ENCODE results near the gene GFRA4.

GFRA4 gene, protein sequence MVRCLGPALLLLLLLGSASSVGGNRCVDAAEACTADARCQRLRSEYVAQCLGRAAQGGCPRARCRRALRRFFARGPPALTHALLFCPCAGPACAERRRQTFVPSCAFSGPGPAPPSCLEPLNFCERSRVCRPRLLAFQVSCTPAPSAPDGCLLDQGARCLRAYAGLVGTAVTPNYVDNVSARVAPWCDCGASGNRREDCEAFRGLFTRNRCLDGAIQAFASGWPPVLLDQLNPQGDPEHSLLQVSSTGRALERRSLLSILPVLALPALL

DNA sequence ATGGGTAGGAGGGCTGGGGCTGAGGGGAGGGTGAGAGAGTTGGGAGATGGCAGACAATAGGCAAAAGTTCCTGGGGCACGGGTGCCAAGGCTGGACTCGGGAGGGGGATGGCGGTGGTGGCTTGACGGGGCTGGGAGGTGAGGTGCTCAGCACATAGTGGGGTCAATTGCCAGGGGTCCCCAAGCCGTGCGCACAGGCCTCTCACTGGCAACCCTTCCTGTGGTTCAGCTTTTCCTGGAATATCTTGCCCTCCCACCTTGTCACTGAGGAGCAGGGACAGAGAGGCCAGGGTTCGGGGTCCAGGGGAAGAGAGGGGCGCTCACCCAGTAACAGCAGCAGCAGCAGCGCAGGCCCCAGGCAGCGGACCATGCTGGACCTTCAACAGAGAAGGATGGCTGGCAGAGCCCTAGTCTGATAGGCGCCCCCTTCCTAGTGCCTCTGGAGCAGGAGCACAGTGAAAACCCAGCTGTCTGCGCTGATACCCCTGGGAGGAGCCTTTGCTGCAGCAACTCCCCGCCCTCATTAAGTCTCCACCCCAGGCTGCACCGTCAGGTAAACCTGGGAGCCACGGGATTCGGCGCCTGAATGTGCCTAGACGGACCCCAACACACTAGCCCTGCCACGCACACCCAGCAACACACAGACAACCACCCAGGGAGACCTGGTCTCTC lies at the start of gene GFRA4:
Gene GFRA4 (minus strand): TSS at position 369 of the 671 bp plus-strand sequence. CDS start 0 bp downstream, at position 369.
- no peak for DNase-seq (ENCODE audit: low read depth, low spot score)
- Histone ChIP-seq H3K4me3 (ENCODE audit: low read length) (no peak within 1 kb of the TSS), H3K9me3 (ENCODE audit: control insufficient read depth, insufficient read depth, low read length) (no peaks in the 10 kb centered on the region), H3K27me3 (ENCODE audit: control insufficient read depth, insufficient read depth, low read length) (peaks cover 27% of the 10 kb centered on the region), H3K27ac (ENCODE audit: low read length) (no peak within 1 kb of the TSS), H3K36me3 (ENCODE audit: control insufficient read depth, insufficient read depth, low read length) (no peaks in the 10 kb centered on the region), H3K4me1 (ENCODE audit: control insufficient read depth, insufficient read depth, low read length) (peaks cover 4% of the 10 kb centered on the region)
- no CpG with 5 or more reads among the region's 19 CpGs for WGBS (ENCODE audit: insufficient coverage, insufficient read length)

DNA sequence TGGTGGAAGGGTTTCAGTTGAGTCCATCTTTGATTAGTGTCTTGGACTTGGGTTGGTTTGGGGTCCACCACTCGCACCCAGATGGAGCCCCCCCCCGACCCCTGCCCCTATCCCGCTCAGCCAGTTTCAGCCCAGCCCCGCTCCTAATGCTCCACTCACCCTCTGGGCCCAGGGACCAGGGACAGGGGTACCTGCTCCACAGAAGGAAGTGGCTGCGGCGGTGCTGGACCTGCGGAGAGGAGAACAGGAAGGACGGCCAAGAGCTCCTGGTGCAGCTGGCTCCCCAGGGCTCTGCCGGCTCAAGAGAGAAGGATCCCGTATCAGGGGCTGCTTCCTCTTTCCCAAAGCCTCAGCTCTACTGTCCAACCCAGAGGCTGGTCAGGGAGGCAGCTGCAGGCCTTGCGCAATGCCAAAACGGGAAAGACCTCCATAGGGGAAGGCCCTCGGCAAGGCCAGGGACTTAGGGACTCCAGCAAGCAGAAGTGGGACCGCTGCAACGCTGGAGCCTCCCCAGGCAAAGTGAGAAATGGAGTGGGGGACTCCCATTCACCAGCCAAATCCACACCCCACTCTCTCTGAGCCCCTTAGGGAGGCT lies 49.2 kb upstream of the GFRA4 start, which contains the start of gene SIGLEC1:
Gene SIGLEC1 (minus strand): TSS at position 322 of the 595 bp plus-strand sequence. CDS start 5,472 bp downstream, outside the sequence.
- WGBS (ENCODE audit: insufficient coverage, insufficient read length), result no CpG with 5 or more reads among the region's 15 CpGs
- H3K4me3 ChIP-seq (ENCODE audit: low read length), result no peak within 1 kb of the TSS
- no peaks in the 10 kb centered on the region for H3K27me3 ChIP-seq (ENCODE audit: control insufficient read depth, insufficient read depth, low read length)
- H3K4me1 ChIP-seq (ENCODE audit: control insufficient read depth, insufficient read depth, low read length), result no peaks in the 10 kb centered on the region
- no peaks in the 10 kb centered on the region for H3K9me3 ChIP-seq (ENCODE audit: control insufficient read depth, insufficient read depth, low read length)
- no peaks in the 10 kb centered on the region for H3K36me3 ChIP-seq (ENCODE audit: control insufficient read depth, insufficient read depth, low read length)
- DNase-seq (ENCODE audit: low read depth, low spot score), result no peak
- no peak within 1 kb of the TSS for H3K27ac ChIP-seq (ENCODE audit: low read length)

DNA sequence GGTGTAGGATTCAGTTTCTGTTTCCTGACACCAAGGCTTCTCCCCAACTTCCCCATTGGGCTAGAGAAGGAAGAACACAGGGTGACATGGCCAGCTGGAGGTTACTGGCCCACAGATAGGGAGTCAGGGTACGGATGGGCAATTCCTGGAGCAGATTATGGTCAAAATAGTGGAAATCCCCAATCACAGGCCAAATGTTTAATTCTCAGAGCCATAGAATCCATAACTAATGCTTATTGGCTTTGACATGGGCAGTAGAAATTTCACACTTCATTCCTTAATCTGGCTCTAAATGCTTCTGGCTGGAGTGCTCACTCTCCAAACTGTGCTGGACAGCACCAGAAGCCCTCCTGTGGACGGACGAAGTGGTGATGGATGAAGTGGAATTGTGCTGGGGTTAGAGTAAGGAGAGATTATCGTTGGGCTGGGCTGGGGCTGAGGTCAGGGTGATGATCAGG lies 48.3 kb upstream of the GFRA4 start:
- Histone ChIP-seq H3K9me3 (ENCODE audit: control insufficient read depth, insufficient read depth, low read length) (no peaks in the 10 kb centered on the region), H3K4me3 (ENCODE audit: low read length) (no peak overlapping the region), H3K4me1 (ENCODE audit: control insufficient read depth, insufficient read depth, low read length) (no peaks in the 10 kb centered on the region), H3K27ac (ENCODE audit: low read length) (no peak overlapping the region), H3K27me3 (ENCODE audit: control insufficient read depth, insufficient read depth, low read length) (no peaks in the 10 kb centered on the region), H3K36me3 (ENCODE audit: control insufficient read depth, insufficient read depth, low read length) (no peaks in the 10 kb centered on the region)
- no peak for DNase-seq (ENCODE audit: low read depth, low spot score)
- 100% methylated on average over 1 of the region's 4 CpGs for WGBS (ENCODE audit: insufficient coverage, insufficient read length)

DNA sequence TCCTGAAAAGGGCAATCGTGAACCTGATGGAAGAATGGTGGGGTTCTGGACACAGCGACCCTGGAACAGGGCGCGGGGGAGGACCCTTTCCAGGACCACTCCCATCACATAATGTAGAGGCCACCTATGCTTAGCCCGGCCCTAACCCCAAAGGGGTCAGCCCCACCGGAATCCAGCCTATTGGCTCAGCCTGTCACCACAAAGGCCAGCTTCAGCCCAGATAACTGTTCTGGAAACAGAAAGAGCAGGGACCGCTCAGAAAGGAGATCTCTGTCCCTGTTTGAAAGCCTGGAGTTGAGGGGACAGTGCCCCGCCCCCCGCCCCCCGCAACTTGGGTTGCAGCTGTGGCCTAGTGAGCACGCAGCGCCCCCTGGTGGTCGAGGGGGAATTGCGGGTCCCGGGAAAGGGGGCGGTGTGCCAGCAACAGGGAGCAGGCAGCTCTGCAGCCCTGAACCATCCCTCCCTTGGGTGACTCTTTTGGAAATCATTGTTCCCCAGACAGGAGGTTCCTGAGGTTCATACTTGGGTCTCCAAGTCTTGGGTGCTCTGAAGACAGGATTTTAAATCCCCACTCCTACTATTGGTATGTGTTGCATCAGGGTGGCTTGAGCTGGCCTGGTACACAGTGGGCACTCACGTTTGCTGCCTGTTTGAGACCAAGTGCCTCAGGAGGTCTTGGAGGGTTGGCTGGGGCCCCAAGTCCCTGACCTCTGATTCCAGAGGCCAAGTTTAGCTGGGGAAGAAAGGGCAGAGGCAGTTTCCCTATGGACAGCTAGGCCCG lies 47.7 kb upstream of the GFRA4 start:
- Histone ChIP-seq H3K4me3 (ENCODE audit: low read length) (no peak overlapping the region), H3K36me3 (ENCODE audit: control insufficient read depth, insufficient read depth, low read length) (no peaks in the 10 kb centered on the region), H3K27ac (ENCODE audit: low read length) (no peak overlapping the region), H3K27me3 (ENCODE audit: control insufficient read depth, insufficient read depth, low read length) (no peaks in the 10 kb centered on the region), H3K4me1 (ENCODE audit: control insufficient read depth, insufficient read depth, low read length) (no peaks in the 10 kb centered on the region), H3K9me3 (ENCODE audit: control insufficient read depth, insufficient read depth, low read length) (no peaks in the 10 kb centered on the region)
- peak; percentile 43 for DNase-seq (ENCODE audit: low read depth, low spot score)
- WGBS (ENCODE audit: insufficient coverage, insufficient read length), result no CpG with 5 or more reads among the region's 18 CpGs

DNA sequence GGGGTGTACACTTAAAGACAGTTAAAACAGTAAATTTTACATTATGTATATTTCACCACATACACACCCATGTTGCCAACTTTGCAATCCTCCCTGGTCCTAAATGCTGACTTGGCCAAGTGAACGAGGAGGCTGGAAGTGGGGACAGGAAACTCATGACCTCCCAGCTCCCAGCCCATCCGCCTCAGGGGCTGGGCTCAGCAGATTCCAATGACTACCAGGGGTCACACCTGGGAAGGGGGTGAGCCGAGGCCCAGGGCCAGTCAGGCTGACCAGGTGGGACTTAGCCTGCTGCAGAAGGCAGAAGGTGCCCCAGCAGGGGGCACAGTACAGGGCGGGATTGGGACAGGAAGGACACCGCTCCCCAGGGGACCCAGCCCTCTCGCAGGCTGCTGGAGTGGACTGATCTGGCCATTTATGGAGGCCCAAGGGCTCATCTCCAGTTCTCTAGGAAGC lies 46.8 kb upstream of the GFRA4 start:
- WGBS (ENCODE audit: insufficient coverage, insufficient read length), result no CpG with 5 or more reads among the region's 6 CpGs
- no peaks in the 10 kb centered on the region for H3K4me1 ChIP-seq (ENCODE audit: control insufficient read depth, insufficient read depth, low read length)
- no peaks in the 10 kb centered on the region for H3K9me3 ChIP-seq (ENCODE audit: control insufficient read depth, insufficient read depth, low read length)
- DNase-seq (ENCODE audit: low read depth, low spot score), result no peak
- no peak overlapping the region for H3K27ac ChIP-seq (ENCODE audit: low read length)
- no peaks in the 10 kb centered on the region for H3K36me3 ChIP-seq (ENCODE audit: control insufficient read depth, insufficient read depth, low read length)
- no peak overlapping the region for H3K4me3 ChIP-seq (ENCODE audit: low read length)
- no peaks in the 10 kb centered on the region for H3K27me3 ChIP-seq (ENCODE audit: control insufficient read depth, insufficient read depth, low read length)

DNA sequence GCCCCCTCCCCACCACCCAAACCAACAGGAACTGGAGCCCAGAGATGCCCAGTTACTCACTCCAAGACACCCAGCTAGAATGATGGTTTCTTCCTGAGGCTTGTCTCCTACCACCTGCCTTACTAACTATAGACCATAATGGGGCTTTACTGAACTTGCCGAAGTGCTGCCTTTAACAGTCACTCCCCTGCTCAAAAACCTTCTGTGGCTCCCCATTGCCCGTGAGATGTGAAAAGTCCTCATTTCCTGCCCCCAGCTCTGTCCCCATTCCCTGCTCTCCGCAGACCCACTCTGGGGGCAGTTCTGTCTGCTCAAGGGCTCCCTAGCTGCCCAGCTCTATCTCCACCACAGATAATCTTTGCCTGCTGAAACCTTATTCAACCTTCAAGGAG lies 44.3 kb upstream of the GFRA4 start:
- Histone ChIP-seq H3K27ac (ENCODE audit: low read length) (no peak overlapping the region), H3K9me3 (ENCODE audit: control insufficient read depth, insufficient read depth, low read length) (no peaks in the 10 kb centered on the region), H3K27me3 (ENCODE audit: control insufficient read depth, insufficient read depth, low read length) (no peaks in the 10 kb centered on the region), H3K4me3 (ENCODE audit: low read length) (no peak overlapping the region), H3K4me1 (ENCODE audit: control insufficient read depth, insufficient read depth, low read length) (no peaks in the 10 kb centered on the region), H3K36me3 (ENCODE audit: control insufficient read depth, insufficient read depth, low read length) (no peaks in the 10 kb centered on the region)
- DNase-seq (ENCODE audit: low read depth, low spot score), result no peak
- WGBS (ENCODE audit: insufficient coverage, insufficient read length), result no CpG with 5 or more reads among the region's 3 CpGs

DNA sequence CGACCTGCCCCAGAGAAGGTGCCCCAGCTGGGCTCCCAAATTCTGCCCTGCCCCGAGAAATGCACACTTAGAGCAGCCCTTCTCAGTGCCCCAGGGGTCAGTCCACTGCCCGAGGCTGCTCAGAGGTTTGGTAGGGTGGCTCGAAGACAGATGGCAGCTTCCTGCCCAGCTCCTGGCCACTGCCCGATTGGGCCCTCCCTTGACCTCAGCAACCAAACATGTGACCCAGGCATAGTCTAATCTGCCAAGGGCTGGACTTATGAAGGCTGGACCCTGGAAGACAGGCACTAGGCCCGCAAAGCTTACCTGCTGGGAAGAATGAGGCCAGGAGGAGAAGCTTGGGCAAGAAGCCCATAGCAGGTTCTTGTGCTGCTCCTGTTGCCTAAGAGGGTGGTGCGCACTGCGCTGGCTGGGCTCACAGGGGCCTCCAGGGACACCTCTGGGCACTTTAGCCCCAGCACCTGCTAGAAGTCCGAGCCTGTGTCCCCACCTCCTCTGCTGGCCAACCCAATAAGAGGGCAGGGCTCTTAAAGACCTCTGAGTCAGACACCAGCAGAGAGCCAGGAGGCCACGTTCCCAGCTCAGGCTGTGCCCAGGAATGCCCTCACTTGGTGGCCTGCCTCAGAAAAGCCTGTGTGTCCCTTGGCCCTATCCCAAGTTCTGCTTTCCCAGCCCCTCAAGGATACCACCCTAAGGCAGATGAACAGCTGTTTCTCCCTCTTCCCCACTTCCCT lies 43.7 kb upstream of the GFRA4 start:
- Histone ChIP-seq H3K4me3 (ENCODE audit: low read length) (no peak overlapping the region), H3K27ac (ENCODE audit: low read length) (no peak overlapping the region), H3K27me3 (ENCODE audit: control insufficient read depth, insufficient read depth, low read length) (no peaks in the 10 kb centered on the region), H3K9me3 (ENCODE audit: control insufficient read depth, insufficient read depth, low read length) (no peaks in the 10 kb centered on the region), H3K36me3 (ENCODE audit: control insufficient read depth, insufficient read depth, low read length) (no peaks in the 10 kb centered on the region), H3K4me1 (ENCODE audit: control insufficient read depth, insufficient read depth, low read length) (no peaks in the 10 kb centered on the region)
- WGBS (ENCODE audit: insufficient coverage, insufficient read length), result no CpG with 5 or more reads among the region's 10 CpGs
- DNase-seq (ENCODE audit: low read depth, low spot score), result no peak

DNA sequence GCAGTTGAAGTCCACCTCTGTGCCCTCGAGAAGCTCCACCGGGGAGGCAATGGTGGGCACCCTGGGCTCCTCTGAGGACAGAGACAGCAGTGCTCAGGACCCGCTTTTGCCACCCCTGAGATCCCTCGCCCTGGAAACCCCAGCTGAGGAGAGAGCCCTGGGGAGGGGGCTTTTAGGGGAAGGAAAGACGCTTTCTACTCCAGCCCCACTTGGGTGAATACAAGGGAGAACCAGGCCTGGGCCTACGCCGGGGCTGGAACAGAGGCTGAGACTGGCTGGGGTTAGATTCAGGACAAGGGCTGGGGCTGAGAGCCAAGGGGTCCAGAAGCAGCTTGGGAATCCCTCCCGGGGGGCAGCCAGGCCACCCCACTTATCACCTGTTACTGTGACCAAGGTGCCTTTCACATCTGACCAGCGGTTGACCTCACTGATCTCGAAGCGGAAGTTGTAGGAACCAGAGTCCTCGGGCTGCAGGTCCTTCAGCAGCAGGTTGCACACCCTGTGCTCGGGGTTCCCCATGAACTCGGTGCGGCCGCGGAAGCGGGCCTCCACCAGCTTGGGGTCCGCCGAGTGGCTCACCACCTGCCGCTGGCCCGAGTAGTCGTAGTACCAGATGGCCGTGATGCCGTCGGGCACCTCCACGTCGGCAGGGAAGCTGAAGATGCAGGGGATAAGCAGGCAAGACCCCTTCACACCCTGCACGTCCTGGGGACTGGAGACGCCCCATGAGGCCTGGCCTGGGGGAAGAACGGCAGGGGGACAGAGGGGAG lies 43.0 kb upstream of the GFRA4 start:
- DNase-seq (ENCODE audit: low read depth, low spot score), result no peak
- H3K4me1 ChIP-seq (ENCODE audit: control insufficient read depth, insufficient read depth, low read length), result no peaks in the 10 kb centered on the region
- H3K4me3 ChIP-seq (ENCODE audit: low read length), result no peak overlapping the region
- no peaks in the 10 kb centered on the region for H3K27me3 ChIP-seq (ENCODE audit: control insufficient read depth, insufficient read depth, low read length)
- H3K9me3 ChIP-seq (ENCODE audit: control insufficient read depth, insufficient read depth, low read length), result no peaks in the 10 kb centered on the region
- no peak overlapping the region for H3K27ac ChIP-seq (ENCODE audit: low read length)
- WGBS (ENCODE audit: insufficient coverage, insufficient read length), result no CpG with 5 or more reads among the region's 31 CpGs
- no peaks in the 10 kb centered on the region for H3K36me3 ChIP-seq (ENCODE audit: control insufficient read depth, insufficient read depth, low read length)

DNA sequence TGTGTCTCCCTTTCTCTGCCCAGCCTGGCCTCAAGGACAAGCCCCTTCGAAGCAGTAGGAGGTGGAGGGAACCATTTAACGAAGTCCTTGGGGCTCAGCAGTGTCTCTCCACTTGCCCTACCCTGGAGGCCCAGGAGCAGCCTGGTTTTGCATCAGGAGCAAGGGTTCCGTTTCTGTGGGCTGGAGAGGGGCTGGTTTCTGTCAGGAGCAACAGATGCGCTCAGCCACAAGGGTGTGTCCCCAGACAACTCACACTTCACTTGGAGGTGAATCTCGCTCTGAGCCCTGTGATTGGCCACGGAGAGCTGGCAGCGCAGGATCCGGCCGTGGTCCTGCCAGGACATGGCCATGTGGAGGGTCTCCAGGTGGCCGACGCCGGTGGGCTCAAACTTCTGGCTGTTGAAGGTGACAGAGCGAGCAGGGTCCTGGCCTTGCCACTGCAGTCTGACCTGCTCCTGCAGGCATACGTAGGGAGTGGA lies 42.3 kb upstream of the GFRA4 start:
- no peaks in the 10 kb centered on the region for H3K4me1 ChIP-seq (ENCODE audit: control insufficient read depth, insufficient read depth, low read length)
- no peak overlapping the region for H3K4me3 ChIP-seq (ENCODE audit: low read length)
- no peak overlapping the region for H3K27ac ChIP-seq (ENCODE audit: low read length)
- H3K9me3 ChIP-seq (ENCODE audit: control insufficient read depth, insufficient read depth, low read length), result no peaks in the 10 kb centered on the region
- WGBS (ENCODE audit: insufficient coverage, insufficient read length), result no CpG with 5 or more reads among the region's 14 CpGs
- no peaks in the 10 kb centered on the region for H3K36me3 ChIP-seq (ENCODE audit: control insufficient read depth, insufficient read depth, low read length)
- no peaks in the 10 kb centered on the region for H3K27me3 ChIP-seq (ENCODE audit: control insufficient read depth, insufficient read depth, low read length)
- DNase-seq (ENCODE audit: low read depth, low spot score), result no peak
